NCI-H2196 treated with DMSO at 0.1 percent for 48 hours (cell line): ENCODE measurements around the gene ZCCHC8.

Experiments used
- DNase-seq: peaks from one replicate; lab custom pipeline; 2025; ENCODE audit not compliant: unreplicated experiment; lab: John Stamatoyannopoulos, UW

The ZCCHC8 gene

GRCh38 chr12:122500685-122501488 is at the start of gene ZCCHC8:
TSS of gene ZCCHC8 (minus strand) at chr12:122500932. CDS start at chr12:122500840, 92 bp downstream.
- peak; percentile 98 for DNase-seq

- no peak for DNase-seq
Observed at GRCh38 chr12:122547330-122547729, 46.6 kb upstream of the ZCCHC8 start.

- no peak for DNase-seq
Observed at GRCh38 chr12:122545855-122546254, 45.1 kb upstream of the ZCCHC8 start.

- DNase-seq = no peak
Observed at GRCh38 chr12:122544537-122544936, 43.8 kb upstream of the ZCCHC8 start.

GRCh38 chr12:122538496-122538895 is 37.8 kb upstream of the ZCCHC8 start:
- no peak for DNase-seq

- DNase-seq = no peak
Observed at GRCh38 chr12:122537021-122537420, 36.3 kb upstream of the ZCCHC8 start.

GRCh38 chr12:122533856-122534255 is 33.1 kb upstream of the ZCCHC8 start:
- no peak for DNase-seq

GRCh38 chr12:122528992-122529391 is 28.3 kb upstream of the ZCCHC8 start:
- no peak for DNase-seq

- no peak for DNase-seq
Observed at GRCh38 chr12:122528582-122528981, 27.9 kb upstream of the ZCCHC8 start.

- DNase-seq = no peak
Observed at GRCh38 chr12:122527478-122527944, 26.8 kb upstream of the ZCCHC8 start.

- peak; percentile 99 for DNase-seq
Observed at GRCh38 chr12:122526683-122527477, 26.1 kb upstream of the ZCCHC8 start, which contains the start of the genes KNTC1 and RSRC2. TSS of gene KNTC1 (plus strand) at chr12:122527249. CDS start at chr12:122530064, 2,815 bp downstream. TSS of gene RSRC2 (minus strand) at chr12:122526936. CDS start at chr12:122526853, 83 bp downstream.

GRCh38 chr12:122523846-122524718 is 23.4 kb upstream of the ZCCHC8 start:
- DNase-seq = no peak

- no peak for DNase-seq
Observed at GRCh38 chr12:122523280-122523679, 22.5 kb upstream of the ZCCHC8 start.

- no peak for DNase-seq
Observed at GRCh38 chr12:122520676-122521075, 19.9 kb upstream of the ZCCHC8 start.

- DNase-seq = no peak
Observed at GRCh38 chr12:122519418-122519817, 18.7 kb upstream of the ZCCHC8 start.

- DNase-seq = no peak
Observed at GRCh38 chr12:122518908-122519307, 18.2 kb upstream of the ZCCHC8 start.

GRCh38 chr12:122517877-122518276 is 17.1 kb upstream of the ZCCHC8 start:
- DNase-seq = no peak

GRCh38 chr12:122516544-122517361 is 16.0 kb upstream of the ZCCHC8 start:
- no peak for DNase-seq

GRCh38 chr12:122515275-122515674 is 14.5 kb upstream of the ZCCHC8 start:
- no peak for DNase-seq

- no peak for DNase-seq
Observed at GRCh38 chr12:122513660-122514059, 12.9 kb upstream of the ZCCHC8 start.
